ENCODE results near the gene GAK.

- TF ChIP-seq CHD2 (IDR thresholded peaks at IDR 0.05; ENCODE audit: low read length, partially characterized antibody), result no peak
- TF ChIP-seq MAX (IDR thresholded peaks at IDR 0.05; ENCODE audit: low read depth), result no peak
- TF ChIP-seq EP300 (IDR thresholded peaks at IDR 0.05; ENCODE audit: borderline replicate concordance in 1 of 2, low read depth in 1 of 2, low read length in 1 of 2), result no peak
- TF ChIP-seq, protein P1, sequence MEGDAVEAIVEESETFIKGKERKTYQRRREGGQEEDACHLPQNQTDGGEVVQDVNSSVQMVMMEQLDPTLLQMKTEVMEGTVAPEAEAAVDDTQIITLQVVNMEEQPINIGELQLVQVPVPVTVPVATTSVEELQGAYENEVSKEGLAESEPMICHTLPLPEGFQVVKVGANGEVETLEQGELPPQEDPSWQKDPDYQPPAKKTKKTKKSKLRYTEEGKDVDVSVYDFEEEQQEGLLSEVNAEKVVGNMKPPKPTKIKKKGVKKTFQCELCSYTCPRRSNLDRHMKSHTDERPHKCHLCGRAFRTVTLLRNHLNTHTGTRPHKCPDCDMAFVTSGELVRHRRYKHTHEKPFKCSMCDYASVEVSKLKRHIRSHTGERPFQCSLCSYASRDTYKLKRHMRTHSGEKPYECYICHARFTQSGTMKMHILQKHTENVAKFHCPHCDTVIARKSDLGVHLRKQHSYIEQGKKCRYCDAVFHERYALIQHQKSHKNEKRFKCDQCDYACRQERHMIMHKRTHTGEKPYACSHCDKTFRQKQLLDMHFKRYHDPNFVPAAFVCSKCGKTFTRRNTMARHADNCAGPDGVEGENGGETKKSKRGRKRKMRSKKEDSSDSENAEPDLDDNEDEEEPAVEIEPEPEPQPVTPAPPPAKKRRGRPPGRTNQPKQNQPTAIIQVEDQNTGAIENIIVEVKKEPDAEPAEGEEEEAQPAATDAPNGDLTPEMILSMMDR (IDR thresholded peaks at IDR 0.05), result no peak
- TF ChIP-seq FOXM1 (IDR thresholded peaks at IDR 0.05; ENCODE audit: low read depth), result no peak
Measured at GRCh38 chr4:931194-931959, 739 bp downstream of the GAK start.

Measured in SK-N-SH (cell line).